D341Med (cell line): ENCODE data around the gene SMARCAL1.

Experiments
- DNase-seq: peaks from one replicate; pipeline ENCODE4 v3.0.0; 2012; ENCODE audit warnings: low spot score

Gene SMARCAL1

GRCh38 chr2:216392945-216393840 is 19.1 kb upstream of the SMARCAL1 start:
- no peak for DNase-seq

- no peak for DNase-seq
These were observed 17.4 kb upstream of the SMARCAL1 start for GRCh38 chr2:216394881-216395280.

DNA sequence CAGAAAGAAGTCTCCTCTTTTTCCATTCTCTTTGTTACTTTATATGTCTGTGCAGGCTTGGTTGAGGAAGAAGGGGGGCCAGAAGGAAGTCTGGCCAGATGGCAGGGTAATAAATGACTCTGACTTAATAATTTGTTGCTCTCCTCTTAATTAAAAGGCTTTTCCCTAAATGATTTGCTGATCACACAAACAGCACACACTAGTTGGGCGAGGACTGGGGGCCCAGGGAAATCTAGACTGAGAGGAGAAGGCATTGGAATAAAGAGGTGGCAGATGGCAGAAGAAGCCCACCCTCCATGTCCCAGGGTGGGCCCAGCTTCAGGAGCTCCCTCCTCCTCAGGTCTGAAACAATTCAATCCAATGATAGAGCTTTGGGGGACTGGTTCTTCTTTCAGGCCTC is 12.7 kb upstream of the SMARCAL1 start:
- peak; percentile 44 for DNase-seq

- no peak for DNase-seq
These were observed 9.5 kb upstream of the SMARCAL1 start for GRCh38 chr2:216402751-216403150.

- peak; percentile 46 for DNase-seq
These were observed 8.2 kb upstream of the SMARCAL1 start for GRCh38 chr2:216404010-216404618.

- no peak for DNase-seq
These were observed 6.7 kb upstream of the SMARCAL1 start for GRCh38 chr2:216405588-216405987.

DNA sequence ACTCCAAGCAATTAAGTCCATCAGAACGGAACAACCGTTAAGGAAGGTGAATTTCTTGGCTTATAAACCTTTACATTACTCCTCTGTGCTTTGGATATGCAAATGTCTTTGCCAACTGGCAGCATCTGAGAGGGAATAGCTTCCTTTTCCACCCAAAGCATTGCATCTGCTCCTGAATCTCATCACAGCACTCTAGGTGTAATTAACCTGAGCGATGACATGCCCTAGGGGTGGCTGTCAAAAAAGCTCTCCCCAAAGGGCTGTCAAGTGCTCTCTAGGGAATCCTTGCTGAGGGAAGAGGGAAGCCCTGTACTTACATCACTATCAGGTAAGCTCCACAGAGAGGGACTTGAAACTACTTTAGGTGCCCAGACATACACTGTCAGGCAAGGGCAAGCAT is 5.5 kb upstream of the SMARCAL1 start:
- DNase-seq: no peak

- DNase-seq: no peak
These were observed 3.6 kb upstream of the SMARCAL1 start for GRCh38 chr2:216408426-216409290.

DNA sequence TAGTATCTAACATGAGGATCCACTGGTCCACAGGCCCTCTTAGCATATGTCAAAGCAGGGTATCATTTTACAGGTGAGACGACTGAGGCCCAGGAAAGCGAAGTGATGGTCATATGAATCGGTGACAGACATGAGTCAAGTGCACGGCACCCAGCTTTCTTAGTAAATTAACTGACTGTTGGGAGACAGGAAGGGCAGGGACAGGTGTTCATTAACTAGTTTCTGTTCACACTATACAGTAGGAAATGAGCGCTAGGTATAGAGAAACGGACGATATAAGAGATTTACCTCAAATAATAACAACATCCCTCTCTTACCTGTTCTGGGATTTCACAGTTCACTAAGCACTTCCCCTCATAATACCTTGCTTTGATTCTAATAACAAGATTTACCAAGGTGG is 1.7 kb upstream of the SMARCAL1 start:
- DNase-seq: no peak

- DNase-seq: no peak
These were observed 1.6 kb downstream of the SMARCAL1 start for GRCh38 chr2:216413882-216414281.

- DNase-seq: no peak
These were observed 2.6 kb downstream of the SMARCAL1 start for GRCh38 chr2:216414772-216415319.

GRCh38 chr2:216415541-216415940 is 3.3 kb downstream of the SMARCAL1 start:
- no peak for DNase-seq

- DNase-seq: no peak
These were observed 4.5 kb downstream of the SMARCAL1 start for GRCh38 chr2:216416571-216417307.

DNA sequence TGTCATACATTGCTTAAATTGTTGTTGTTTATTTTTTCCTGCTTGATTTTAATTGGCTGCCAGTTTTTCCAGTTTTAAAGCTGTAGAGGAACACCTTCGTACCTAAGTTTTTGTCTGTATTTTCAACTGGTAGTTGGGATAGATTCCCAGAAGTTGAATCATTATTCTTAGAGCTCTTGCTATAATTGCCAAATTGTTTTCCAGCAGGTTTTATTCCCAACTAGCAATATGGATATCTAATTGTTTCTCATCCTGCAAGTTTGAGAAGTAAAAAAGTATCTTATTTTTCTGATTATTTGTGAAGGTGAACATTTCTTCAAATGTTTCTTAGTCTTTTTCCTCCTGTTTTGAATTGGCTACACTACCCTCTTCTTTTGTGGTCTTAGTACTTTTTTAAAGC is 6.7 kb downstream of the SMARCAL1 start:
- DNase-seq: no peak

- DNase-seq: no peak
These were observed 8.2 kb downstream of the SMARCAL1 start for GRCh38 chr2:216420367-216421101.

- DNase-seq: no peak
These were observed 10.8 kb downstream of the SMARCAL1 start for GRCh38 chr2:216423071-216423470.

GRCh38 chr2:216424274-216424673 is 12.0 kb downstream of the SMARCAL1 start:
- no peak for DNase-seq

- DNase-seq: no peak
These were observed 12.9 kb downstream of the SMARCAL1 start for GRCh38 chr2:216425008-216425787.

- DNase-seq: no peak
These were observed 14.0 kb downstream of the SMARCAL1 start for GRCh38 chr2:216426166-216426777.

GRCh38 chr2:216426938-216427337 is 14.7 kb downstream of the SMARCAL1 start:
- DNase-seq: no peak
